Endothelial cell of umbilical vein (primary cell): Measurements from ENCODE around the gene SPINT3.

Source experiments
- EZH2 ChIP-seq: IDR thresholded peaks from 2 replicates; pipeline ENCODE4 v1.6.1; 2012; ENCODE audit warnings: borderline replicate concordance, low read depth, mild to moderate bottlenecking, moderate library complexity, low read length, inconsistent platforms; ENCODE audit not compliant: severe bottlenecking
- GATA2 ChIP-seq: IDR thresholded peaks from 2 replicates; pipeline ENCODE4 v1.7.0; 2011; ENCODE audit warnings: low read depth, mild to moderate bottlenecking, moderate library complexity, mixed read lengths, low read length; ENCODE audit not compliant: insufficient read length, insufficient read depth
- MAX ChIP-seq: IDR thresholded peaks from 2 replicates; pipeline ENCODE4 v1.6.1; 2011; ENCODE audit not compliant: insufficient read depth, insufficient read length
- TF ChIP-seq, protein P1 (sequence below), 2 donors: IDR thresholded peaks; 1 replicate in 1 of 2; 2 replicates in 1 of 2; pipeline ENCODE4 v1.5.1; 2011; ENCODE audit warnings: low read length in 2 of 2, mild to moderate bottlenecking in 2 of 2, moderate library complexity in 2 of 2, control low read depth in 1 of 2, inconsistent platforms in 1 of 2, low read depth in 1 of 2; ENCODE audit not compliant: insufficient read depth in 1 of 2; ENCODE audit errors: extremely low read depth in 1 of 2

GRCh38 chr20:45507011-45507820, 8.2 kb downstream of the SPINT3 start:
- TF ChIP-seq, protein P1, sequence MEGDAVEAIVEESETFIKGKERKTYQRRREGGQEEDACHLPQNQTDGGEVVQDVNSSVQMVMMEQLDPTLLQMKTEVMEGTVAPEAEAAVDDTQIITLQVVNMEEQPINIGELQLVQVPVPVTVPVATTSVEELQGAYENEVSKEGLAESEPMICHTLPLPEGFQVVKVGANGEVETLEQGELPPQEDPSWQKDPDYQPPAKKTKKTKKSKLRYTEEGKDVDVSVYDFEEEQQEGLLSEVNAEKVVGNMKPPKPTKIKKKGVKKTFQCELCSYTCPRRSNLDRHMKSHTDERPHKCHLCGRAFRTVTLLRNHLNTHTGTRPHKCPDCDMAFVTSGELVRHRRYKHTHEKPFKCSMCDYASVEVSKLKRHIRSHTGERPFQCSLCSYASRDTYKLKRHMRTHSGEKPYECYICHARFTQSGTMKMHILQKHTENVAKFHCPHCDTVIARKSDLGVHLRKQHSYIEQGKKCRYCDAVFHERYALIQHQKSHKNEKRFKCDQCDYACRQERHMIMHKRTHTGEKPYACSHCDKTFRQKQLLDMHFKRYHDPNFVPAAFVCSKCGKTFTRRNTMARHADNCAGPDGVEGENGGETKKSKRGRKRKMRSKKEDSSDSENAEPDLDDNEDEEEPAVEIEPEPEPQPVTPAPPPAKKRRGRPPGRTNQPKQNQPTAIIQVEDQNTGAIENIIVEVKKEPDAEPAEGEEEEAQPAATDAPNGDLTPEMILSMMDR (IDR thresholded peaks at IDR 0.05; ENCODE audit: extremely low read depth in 1 of 2, insufficient read depth in 1 of 2, low read depth in 1 of 2, low read length in 2 of 2): no peak
- TF ChIP-seq EZH2 (no peak), MAX (no peak), GATA2 (no peak)
